ENCODE measurements around the gene ZNF335.

The ZNF335 gene

GRCh38 chr20:45987108-45987780 is 15.2 kb upstream of the ZNF335 start:
- H3K27ac ChIP-seq (ENCODE audit: low read depth, low read length) = no peak overlapping the region
- H3K36me3 ChIP-seq (ENCODE audit: control insufficient read depth, insufficient read depth, low read length) = no peaks in the 10 kb centered on the region
- no peaks in the 10 kb centered on the region for H3K27me3 ChIP-seq (ENCODE audit: control insufficient read depth, insufficient read depth, low read length)
- H3K4me1 ChIP-seq (ENCODE audit: control insufficient read depth, insufficient read depth, low read length) = peaks cover 10% of the 10 kb centered on the region
- no peaks in the 10 kb centered on the region for H3K9me3 ChIP-seq (ENCODE audit: control insufficient read depth, insufficient read depth, low read length)
- H3K9ac ChIP-seq (ENCODE audit: low read depth, low read length) = no peak overlapping the region
- no peak overlapping the region for H3K4me3 ChIP-seq (ENCODE audit: low read depth, low read length)

- Histone ChIP-seq H3K9me3 (ENCODE audit: control insufficient read depth, insufficient read depth, low read length) (no peaks in the 10 kb centered on the region), H3K27me3 (ENCODE audit: control insufficient read depth, insufficient read depth, low read length) (no peaks in the 10 kb centered on the region), H3K36me3 (ENCODE audit: control insufficient read depth, insufficient read depth, low read length) (no peaks in the 10 kb centered on the region), H3K9ac (ENCODE audit: low read depth, low read length) (no peak overlapping the region), H3K4me1 (ENCODE audit: control insufficient read depth, insufficient read depth, low read length) (peaks cover 10% of the 10 kb centered on the region), H3K27ac (ENCODE audit: low read depth, low read length) (no peak overlapping the region), H3K4me3 (ENCODE audit: low read depth, low read length) (no peak overlapping the region)
Measured at GRCh38 chr20:45985573-45985972, 13.6 kb upstream of the ZNF335 start.

- H3K4me3 ChIP-seq (ENCODE audit: low read depth, low read length) = no peak overlapping the region
- no peak overlapping the region for H3K27ac ChIP-seq (ENCODE audit: low read depth, low read length)
- H3K9ac ChIP-seq (ENCODE audit: low read depth, low read length) = 0 out of 2 replicates have a peak overlapping the region, but pooled peaks have one; percentile 47
- H3K36me3 ChIP-seq (ENCODE audit: control insufficient read depth, insufficient read depth, low read length) = no peaks in the 10 kb centered on the region
- no peaks in the 10 kb centered on the region for H3K9me3 ChIP-seq (ENCODE audit: control insufficient read depth, insufficient read depth, low read length)
- H3K4me1 ChIP-seq (ENCODE audit: control insufficient read depth, insufficient read depth, low read length) = peaks cover 10% of the 10 kb centered on the region
- H3K27me3 ChIP-seq (ENCODE audit: control insufficient read depth, insufficient read depth, low read length) = no peaks in the 10 kb centered on the region
Measured at GRCh38 chr20:45983279-45983743, 11.3 kb upstream of the ZNF335 start.

GRCh38 chr20:45981261-45981660 is 9.3 kb upstream of the ZNF335 start:
- H3K4me1 ChIP-seq (ENCODE audit: control insufficient read depth, insufficient read depth, low read length) = peaks cover 10% of the 10 kb centered on the region

GRCh38 chr20:45976086-45976485 is 4.1 kb upstream of the ZNF335 start:
- no peak overlapping the region for H3K4me3 ChIP-seq (ENCODE audit: low read depth, low read length)
- no peaks in the 10 kb centered on the region for H3K4me1 ChIP-seq (ENCODE audit: control insufficient read depth, insufficient read depth, low read length)
- H3K36me3 ChIP-seq (ENCODE audit: control insufficient read depth, insufficient read depth, low read length) = no peaks in the 10 kb centered on the region
- no peak overlapping the region for H3K9ac ChIP-seq (ENCODE audit: low read depth, low read length)
- no peaks in the 10 kb centered on the region for H3K27me3 ChIP-seq (ENCODE audit: control insufficient read depth, insufficient read depth, low read length)
- no peaks in the 10 kb centered on the region for H3K9me3 ChIP-seq (ENCODE audit: control insufficient read depth, insufficient read depth, low read length)
- no peak overlapping the region for H3K27ac ChIP-seq (ENCODE audit: low read depth, low read length)

More at GRCh38 chr20:45981261-45981660, 9.3 kb upstream of the ZNF335 start:
- Histone ChIP-seq H3K4me3 (ENCODE audit: low read depth, low read length) (no peak overlapping the region), H3K27ac (ENCODE audit: low read depth, low read length) (no peak overlapping the region), H3K27me3 (ENCODE audit: control insufficient read depth, insufficient read depth, low read length) (no peaks in the 10 kb centered on the region), H3K9me3 (ENCODE audit: control insufficient read depth, insufficient read depth, low read length) (no peaks in the 10 kb centered on the region), H3K36me3 (ENCODE audit: control insufficient read depth, insufficient read depth, low read length) (no peaks in the 10 kb centered on the region), H3K9ac (ENCODE audit: low read depth, low read length) (no peak overlapping the region)

- Histone ChIP-seq H3K27me3 (ENCODE audit: control insufficient read depth, insufficient read depth, low read length) (no peaks in the 10 kb centered on the region), H3K4me1 (ENCODE audit: control insufficient read depth, insufficient read depth, low read length) (peaks cover 3% of the 10 kb centered on the region; the same call in 1 of the 2 replicates), H3K36me3 (ENCODE audit: control insufficient read depth, insufficient read depth, low read length) (no peaks in the 10 kb centered on the region), H3K9ac (ENCODE audit: low read depth, low read length) (no peak overlapping the region), H3K4me3 (ENCODE audit: low read depth, low read length) (no peak overlapping the region), H3K27ac (ENCODE audit: low read depth, low read length) (no peak overlapping the region), H3K9me3 (ENCODE audit: control insufficient read depth, insufficient read depth, low read length) (no peaks in the 10 kb centered on the region)
Measured at GRCh38 chr20:45975686-45976085, 3.7 kb upstream of the ZNF335 start.

GRCh38 chr20:45974896-45975565 is 3.0 kb upstream of the ZNF335 start:
- H3K27ac ChIP-seq (ENCODE audit: low read depth, low read length) = no peak overlapping the region
- H3K9ac ChIP-seq (ENCODE audit: low read depth, low read length) = no peak overlapping the region
- H3K27me3 ChIP-seq (ENCODE audit: control insufficient read depth, insufficient read depth, low read length) = no peaks in the 10 kb centered on the region
- H3K4me1 ChIP-seq (ENCODE audit: control insufficient read depth, insufficient read depth, low read length) = peaks cover 7% of the 10 kb centered on the region; the same call in 1 of the 2 replicates
- no peaks in the 10 kb centered on the region for H3K36me3 ChIP-seq (ENCODE audit: control insufficient read depth, insufficient read depth, low read length)
- H3K4me3 ChIP-seq (ENCODE audit: low read depth, low read length) = no peak overlapping the region
- no peaks in the 10 kb centered on the region for H3K9me3 ChIP-seq (ENCODE audit: control insufficient read depth, insufficient read depth, low read length)

DNA sequence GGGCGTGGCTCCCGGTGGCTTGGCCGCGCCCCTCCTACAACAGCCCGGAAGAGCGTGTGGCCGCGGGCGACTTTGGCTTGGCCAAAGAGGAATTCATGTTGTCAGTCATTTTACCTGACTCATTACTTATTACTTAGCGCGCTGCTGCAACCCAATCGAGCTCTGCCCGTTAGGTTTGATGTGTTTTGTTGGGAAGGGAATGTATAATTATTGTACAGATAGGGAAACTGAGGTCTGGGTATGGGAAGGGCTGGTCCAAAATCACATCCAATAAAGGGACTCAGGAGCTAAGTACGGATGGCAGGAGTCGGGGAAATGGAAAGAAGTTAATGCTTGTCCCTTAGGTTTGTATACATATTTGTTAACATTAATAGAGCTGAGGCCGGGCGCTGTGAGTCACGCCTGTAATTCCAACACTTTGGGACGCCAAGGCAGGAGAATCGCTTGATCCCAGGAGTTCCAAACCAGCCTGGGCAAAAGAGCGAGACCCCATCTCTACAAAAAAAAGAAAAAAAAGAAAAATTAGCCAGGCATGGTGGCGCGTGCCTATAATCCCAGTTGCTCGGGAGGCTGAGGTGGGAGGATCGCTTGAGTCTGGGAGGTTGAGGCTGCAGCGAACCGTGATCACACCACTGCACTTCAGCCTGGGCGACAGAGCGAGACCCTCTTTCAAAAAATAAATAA is 639 bp upstream of the ZNF335 start:
- Histone ChIP-seq H3K9me3 (ENCODE audit: control insufficient read depth, insufficient read depth, low read length) (no peaks in the 10 kb centered on the region), H3K27ac (ENCODE audit: low read depth, low read length) (peak overlapping the region; percentile 100), H3K27me3 (ENCODE audit: control insufficient read depth, insufficient read depth, low read length) (no peaks in the 10 kb centered on the region), H3K36me3 (ENCODE audit: control insufficient read depth, insufficient read depth, low read length) (peaks cover 18% of the 10 kb centered on the region), H3K4me3 (ENCODE audit: low read depth, low read length) (peak overlapping the region; percentile 86), H3K9ac (ENCODE audit: low read depth, low read length) (peak overlapping the region; percentile 100), H3K4me1 (ENCODE audit: control insufficient read depth, insufficient read depth, low read length) (peaks cover 9% of the 10 kb centered on the region; the same call in 1 of the 2 replicates)

- Histone ChIP-seq H3K27ac (ENCODE audit: low read depth, low read length) (peak overlapping the region; percentile 100), H3K4me1 (ENCODE audit: control insufficient read depth, insufficient read depth, low read length) (peaks cover 9% of the 10 kb centered on the region; the same call in 1 of the 2 replicates)
Measured at GRCh38 chr20:45971425-45971674, 653 bp downstream of the ZNF335 start.

DNA sequence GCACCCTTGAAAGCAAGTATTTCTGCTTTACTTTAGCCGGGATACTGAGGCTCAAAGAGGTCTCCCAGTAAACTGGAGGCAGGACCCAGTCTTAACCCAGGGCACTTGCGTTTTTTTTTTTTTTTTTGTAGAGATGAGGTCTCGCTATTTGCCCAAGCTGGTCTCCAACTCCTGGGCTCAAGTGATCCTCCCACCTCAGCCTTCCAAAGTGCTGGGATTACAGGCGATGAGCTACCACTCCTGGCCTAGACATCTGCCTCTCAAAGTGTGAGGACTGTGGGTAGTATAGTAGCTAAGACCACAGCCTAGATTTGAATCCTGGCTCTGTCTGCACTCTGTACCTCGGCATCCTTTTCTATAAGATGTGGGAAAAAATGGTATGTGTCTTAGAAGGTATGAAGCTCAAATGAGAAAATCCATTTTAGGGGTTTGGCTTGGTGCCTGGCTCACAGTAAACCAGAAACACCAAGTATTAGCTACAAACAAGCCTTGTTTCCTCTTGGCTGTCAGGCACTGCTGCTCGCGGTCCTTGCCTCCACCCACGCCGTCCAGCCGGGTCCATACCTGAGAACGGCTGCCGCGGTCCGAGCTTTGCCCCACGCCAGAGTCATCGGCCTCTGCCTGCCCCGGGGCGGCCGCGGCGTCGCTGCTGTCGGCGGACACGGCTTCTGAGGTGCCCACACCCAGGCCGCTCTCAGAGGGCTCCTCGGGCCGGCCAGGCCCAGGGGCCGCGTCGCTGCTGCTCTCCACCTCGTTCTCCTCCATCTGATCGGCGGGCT is 1.2 kb downstream of the ZNF335 start:
- H3K4me1 ChIP-seq (ENCODE audit: control insufficient read depth, insufficient read depth, low read length) = peaks cover 9% of the 10 kb centered on the region; the same call in 1 of the 2 replicates
- no peak overlapping the region for H3K9ac ChIP-seq (ENCODE audit: low read depth, low read length)
- no peaks in the 10 kb centered on the region for H3K9me3 ChIP-seq (ENCODE audit: control insufficient read depth, insufficient read depth, low read length)
- no peaks in the 10 kb centered on the region for H3K27me3 ChIP-seq (ENCODE audit: control insufficient read depth, insufficient read depth, low read length)
- peak overlapping the region; percentile 100 for H3K27ac ChIP-seq (ENCODE audit: low read depth, low read length)
- H3K36me3 ChIP-seq (ENCODE audit: control insufficient read depth, insufficient read depth, low read length) = peaks cover 33% of the 10 kb centered on the region
- H3K4me3 ChIP-seq (ENCODE audit: low read depth, low read length) = peak overlapping the region; percentile 86

More at GRCh38 chr20:45971425-45971674, 653 bp downstream of the ZNF335 start:
- H3K9ac ChIP-seq (ENCODE audit: low read depth, low read length) = peak overlapping the region; percentile 100
- H3K4me3 ChIP-seq (ENCODE audit: low read depth, low read length) = peak overlapping the region; percentile 86
- H3K36me3 ChIP-seq (ENCODE audit: control insufficient read depth, insufficient read depth, low read length) = peaks cover 28% of the 10 kb centered on the region
- no peaks in the 10 kb centered on the region for H3K27me3 ChIP-seq (ENCODE audit: control insufficient read depth, insufficient read depth, low read length)
- no peaks in the 10 kb centered on the region for H3K9me3 ChIP-seq (ENCODE audit: control insufficient read depth, insufficient read depth, low read length)

Data from HUES48 (cell line).